Transverse colon (tissue), 3 donors: ENCODE results near the gene PIM3.

Experiments
- POLR2A ChIP-seq: fragments of 450-650 bp; IDR thresholded peaks from one replicate; pipeline ENCODE4 v1.6.1; 2016; ENCODE audit warnings: antibody characterized with exemption, mild to moderate bottlenecking, moderate library complexity
- TF ChIP-seq, protein P1 (sequence below), 5 experiments: fragments of 200-600 bp in 3 of 5; fragments of 450-650 bp in 2 of 5; sonication (generic) in 3 of 5; IDR thresholded peaks; 1 replicate in 2 of 5; 2 replicates in 3 of 5; pipeline ENCODE4 v1.5.1; 2016 to 2017; ENCODE audit warnings: antibody characterized with exemption in 5 of 5, inconsistent platforms in 3 of 5, mild to moderate bottlenecking in 2 of 5, moderate library complexity in 1 of 5

DNA sequence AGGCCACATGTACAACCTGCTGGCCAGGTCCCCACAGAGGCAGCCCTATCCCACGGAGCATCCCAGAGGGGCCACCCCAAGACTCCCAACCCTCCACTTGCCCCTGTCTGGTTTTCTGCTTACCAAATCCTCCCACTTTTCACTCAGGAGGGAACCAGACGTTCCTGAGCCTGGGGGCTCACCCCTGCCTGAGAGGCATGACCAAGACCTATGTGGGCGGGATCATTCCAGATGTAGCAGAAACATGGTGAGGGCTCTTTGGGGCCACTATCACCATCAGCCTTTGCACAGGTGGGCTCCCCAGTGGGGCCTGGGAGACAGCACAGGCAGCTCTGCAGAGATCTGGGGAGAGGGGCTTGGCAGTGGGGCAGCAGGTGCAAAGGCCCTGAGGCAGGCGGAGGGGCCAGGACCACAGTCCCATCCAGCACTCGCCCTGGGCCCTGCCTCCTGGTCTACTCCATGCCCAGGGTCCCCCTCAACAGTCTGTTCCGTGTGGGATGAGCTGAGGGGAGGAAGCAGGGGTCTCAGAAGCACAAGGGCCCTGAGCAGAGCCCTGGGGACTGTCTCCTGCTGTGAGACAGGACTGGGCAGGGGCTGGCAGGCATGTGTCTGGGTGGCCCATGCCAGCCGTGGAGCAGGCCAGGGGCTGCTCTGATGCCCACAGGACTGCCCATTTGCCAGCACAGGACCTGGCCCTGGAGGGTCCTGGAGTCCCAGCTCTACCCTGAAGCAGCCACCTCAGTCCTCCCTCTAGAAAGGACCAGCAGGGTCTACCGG is 9.4 kb downstream of the PIM3 start:
- TF ChIP-seq, protein P1, sequence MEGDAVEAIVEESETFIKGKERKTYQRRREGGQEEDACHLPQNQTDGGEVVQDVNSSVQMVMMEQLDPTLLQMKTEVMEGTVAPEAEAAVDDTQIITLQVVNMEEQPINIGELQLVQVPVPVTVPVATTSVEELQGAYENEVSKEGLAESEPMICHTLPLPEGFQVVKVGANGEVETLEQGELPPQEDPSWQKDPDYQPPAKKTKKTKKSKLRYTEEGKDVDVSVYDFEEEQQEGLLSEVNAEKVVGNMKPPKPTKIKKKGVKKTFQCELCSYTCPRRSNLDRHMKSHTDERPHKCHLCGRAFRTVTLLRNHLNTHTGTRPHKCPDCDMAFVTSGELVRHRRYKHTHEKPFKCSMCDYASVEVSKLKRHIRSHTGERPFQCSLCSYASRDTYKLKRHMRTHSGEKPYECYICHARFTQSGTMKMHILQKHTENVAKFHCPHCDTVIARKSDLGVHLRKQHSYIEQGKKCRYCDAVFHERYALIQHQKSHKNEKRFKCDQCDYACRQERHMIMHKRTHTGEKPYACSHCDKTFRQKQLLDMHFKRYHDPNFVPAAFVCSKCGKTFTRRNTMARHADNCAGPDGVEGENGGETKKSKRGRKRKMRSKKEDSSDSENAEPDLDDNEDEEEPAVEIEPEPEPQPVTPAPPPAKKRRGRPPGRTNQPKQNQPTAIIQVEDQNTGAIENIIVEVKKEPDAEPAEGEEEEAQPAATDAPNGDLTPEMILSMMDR (IDR thresholded peaks at IDR 0.05): no peak
- TF ChIP-seq POLR2A: no peak
